Measurements from ENCODE around the gene KRTAP5-2. TPM values are rescaled to one million over a fixed set of nuclear protein-coding genes. Genes with fewer than 3 reads are reported as not detected.

Gene KRTAP5-2
- total RNA-seq, 6 experiments from 2014 or later, result not detected

DNA sequence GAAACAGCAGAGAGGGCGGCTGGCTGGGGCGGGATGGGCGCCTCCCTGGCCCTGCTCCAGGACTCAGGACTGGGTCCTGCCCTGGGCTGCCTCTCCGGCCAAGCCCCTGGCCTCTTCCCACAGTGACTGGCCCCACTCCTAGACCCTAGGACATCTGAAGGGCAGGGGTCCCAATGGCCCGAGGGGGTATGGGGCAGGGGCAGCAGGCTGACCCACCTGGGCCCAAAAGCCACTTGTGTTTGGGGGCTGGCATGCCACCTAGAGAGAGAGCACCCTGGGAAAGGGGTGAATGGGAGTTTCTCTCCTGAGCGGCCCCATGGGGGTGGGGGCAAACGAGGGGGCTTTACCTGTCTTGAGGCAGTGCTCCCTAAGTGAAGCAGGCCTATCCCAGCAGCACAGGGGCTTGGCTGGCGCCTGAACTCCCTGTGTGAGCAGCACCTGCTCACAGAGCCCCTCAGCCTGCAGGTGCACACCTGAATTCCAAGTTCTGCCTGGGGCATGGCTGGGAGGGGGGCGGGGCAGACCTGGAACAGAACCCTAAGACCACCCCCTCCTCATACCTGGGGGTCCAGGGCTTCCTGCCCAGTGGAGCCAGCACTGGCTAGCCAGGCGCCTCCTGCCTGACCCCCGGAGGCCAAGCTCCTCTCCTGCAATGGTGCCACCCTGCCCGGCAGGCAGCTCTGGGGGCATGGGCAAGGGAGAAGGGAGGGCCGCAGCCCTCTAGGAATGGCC lies 42.9 kb downstream of the KRTAP5-2 start:
- TF ChIP-seq CTCF (IDR thresholded peaks at IDR 0.05), result no peak
- DNase-seq, result no peak
- Mint-ChIP-seq H3K9me3 (no peaks in the 10 kb centered on the region), H3K27me3 (ENCODE audit: insufficient read depth) (no peaks in the 10 kb centered on the region), H3K27ac (no peak overlapping the region), H3K4me3 (no peak overlapping the region), H3K36me3 (ENCODE audit: low read depth) (no peaks in the 10 kb centered on the region), H3K4me1 (ENCODE audit: low read depth) (no peaks in the 10 kb centered on the region)

DNA sequence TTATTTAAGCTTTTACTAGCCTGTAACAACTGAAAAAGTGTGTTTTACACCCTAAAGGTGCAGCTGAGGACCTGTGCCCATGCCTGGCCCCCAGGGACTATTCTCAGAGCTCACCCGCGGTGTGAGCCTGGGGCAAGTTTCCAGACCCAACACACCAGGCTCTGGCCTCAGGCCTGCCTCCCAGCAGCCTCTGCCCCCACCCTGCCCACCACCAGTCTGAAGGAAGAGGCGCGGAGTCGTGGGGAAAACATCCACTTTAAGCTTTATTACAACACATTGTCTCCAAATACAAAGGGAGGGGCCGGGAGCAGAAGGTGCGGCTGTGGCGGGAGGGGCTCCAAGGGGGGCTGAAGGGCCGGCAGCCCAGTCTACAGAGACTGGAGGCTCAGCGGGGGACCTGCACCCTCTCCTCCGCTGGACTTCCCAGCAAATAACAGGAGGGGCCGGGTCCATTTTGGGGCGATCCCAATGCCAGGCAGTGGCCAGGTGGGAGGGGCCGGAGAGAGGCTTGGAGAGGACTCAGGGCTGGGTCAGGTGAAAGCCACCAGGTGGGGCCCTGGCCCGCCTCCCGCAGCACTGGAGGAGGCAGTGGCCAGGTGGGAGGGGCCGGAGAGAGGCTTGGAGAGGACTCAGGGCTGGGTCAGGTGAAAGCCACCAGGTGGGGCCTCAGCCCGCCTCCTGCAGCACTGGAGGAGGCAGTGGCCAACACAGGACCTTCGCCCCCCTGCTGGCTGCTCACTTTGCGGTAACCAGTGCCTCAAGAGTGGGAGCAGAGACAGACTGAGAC lies 44.1 kb downstream of the KRTAP5-2 start:
- H3K27ac Mint-ChIP-seq, result no peak overlapping the region
- DNase-seq, result no peak
- no peaks in the 10 kb centered on the region for H3K36me3 Mint-ChIP-seq (ENCODE audit: low read depth)
- no peak overlapping the region for H3K4me3 Mint-ChIP-seq
- no peaks in the 10 kb centered on the region for H3K9me3 Mint-ChIP-seq
- H3K27me3 Mint-ChIP-seq (ENCODE audit: insufficient read depth), result peaks cover 2% of the 10 kb centered on the region
- TF ChIP-seq CTCF (IDR thresholded peaks at IDR 0.05), result 0 out of 2 replicates have a peak, but pooled peaks have one; percentile 14
- no peaks in the 10 kb centered on the region for H3K4me1 Mint-ChIP-seq (ENCODE audit: low read depth)

DNA sequence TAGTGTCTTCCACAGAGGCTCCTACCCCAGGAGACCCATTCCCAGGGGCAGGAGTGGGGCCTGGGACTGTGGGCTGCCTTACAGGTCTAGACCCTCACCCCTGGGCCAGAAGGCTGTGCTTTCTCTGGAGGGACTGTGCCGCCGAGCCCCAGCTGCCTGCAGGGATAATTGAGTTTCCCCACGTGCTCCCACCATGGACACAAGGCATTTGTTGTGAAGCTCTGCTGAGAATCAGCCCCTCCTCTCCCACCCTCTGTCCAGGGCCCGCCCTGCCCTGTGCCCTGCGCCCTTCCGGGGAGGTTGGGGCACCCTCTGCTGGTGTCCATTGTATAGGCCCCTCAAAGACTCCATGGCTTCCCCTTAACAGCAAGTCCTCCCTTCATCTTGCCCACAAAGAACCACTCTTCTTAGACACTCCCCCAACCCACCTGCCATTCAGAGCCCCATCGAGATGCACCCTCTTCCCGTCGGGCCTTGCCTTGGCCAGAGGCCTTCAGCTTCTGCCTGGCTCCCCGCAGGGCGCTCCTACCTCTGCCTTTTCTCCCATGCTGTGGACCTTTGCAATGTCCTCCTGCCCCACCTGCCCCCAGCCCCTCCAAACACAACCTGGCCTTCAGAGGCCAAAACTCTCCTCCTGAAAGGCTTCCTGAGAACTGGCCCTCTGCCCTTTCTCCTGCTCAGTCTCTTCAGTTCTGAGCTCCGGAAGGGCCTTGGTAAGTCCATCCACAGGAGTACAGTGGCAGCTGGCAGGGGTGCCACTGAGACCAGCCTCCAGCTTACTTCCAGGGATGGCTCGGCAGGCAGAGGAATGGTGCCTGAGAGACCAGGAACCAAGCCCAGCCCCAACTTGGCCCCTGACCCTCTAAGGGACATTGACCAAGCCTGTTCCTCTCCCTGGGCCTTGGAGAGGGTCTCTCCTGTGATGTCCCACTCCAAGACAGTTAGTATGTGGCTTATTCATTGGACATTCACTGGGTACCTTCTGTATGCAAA lies 48.5 kb downstream of the KRTAP5-2 start:
- no peak overlapping the region for H3K27ac Mint-ChIP-seq
- H3K9me3 Mint-ChIP-seq, result no peaks in the 10 kb centered on the region
- 0 out of 2 replicates have a peak, but pooled peaks have one; percentile 33 for TF ChIP-seq CTCF (IDR thresholded peaks at IDR 0.05)
- DNase-seq, result no peak
- H3K27me3 Mint-ChIP-seq (ENCODE audit: insufficient read depth), result peaks cover 8% of the 10 kb centered on the region
- H3K4me3 Mint-ChIP-seq, result no peak overlapping the region
- no peaks in the 10 kb centered on the region for H3K4me1 Mint-ChIP-seq (ENCODE audit: low read depth)
- H3K36me3 Mint-ChIP-seq (ENCODE audit: low read depth), result no peaks in the 10 kb centered on the region

GRCh38 chr11:1548221-1549070 lies 49.6 kb downstream of the KRTAP5-2 start:
- peaks cover 8% of the 10 kb centered on the region for H3K27me3 Mint-ChIP-seq (ENCODE audit: insufficient read depth)
- no peak overlapping the region for H3K27ac Mint-ChIP-seq
- H3K36me3 Mint-ChIP-seq (ENCODE audit: low read depth), result no peaks in the 10 kb centered on the region
- no peak overlapping the region for H3K4me3 Mint-ChIP-seq
- H3K4me1 Mint-ChIP-seq (ENCODE audit: low read depth), result no peaks in the 10 kb centered on the region
- H3K9me3 Mint-ChIP-seq, result no peaks in the 10 kb centered on the region
- no peak for TF ChIP-seq CTCF (IDR thresholded peaks at IDR 0.05)
- DNase-seq, result peak; percentile 51
